NCI-H187 (cell line): ENCODE results near the gene RAB11FIP3.
A peak's percentile ranks its signal among the peaks of the same experiment; 100 is the strongest.

ENCODE experiments used
- DNase-seq, 2 experiments: peaks; one replicate each; lab custom pipeline; 2025; lab: John Stamatoyannopoulos, UW

The RAB11FIP3 gene

GRCh38 chr16:567373-568256 lies 142.2 kb downstream of the RAB11FIP3 start:
- DNase-seq, result no peak

- no peak for DNase-seq
Measured at GRCh38 chr16:568401-569258, 143.2 kb downstream of the RAB11FIP3 start.

- DNase-seq, result peak; percentile 26 to 47
Measured at GRCh38 chr16:569445-570254, 144.2 kb downstream of the RAB11FIP3 start, which contains the start of gene PIGQ. Gene PIGQ (plus strand): TSS chr16:569968. CDS start chr16:574075, 4,107 bp downstream.
